ENCODE measurements around the gene PEPD. TPM values are rescaled to one million over a fixed set of nuclear protein-coding genes. Genes with fewer than 3 reads are reported as not detected.

Gene PEPD
- total and polyA plus RNA-seq, 10 of the 15 experiments (the other 5 are each of a cell fraction or from before 2014, with no cell fraction given), result 1.4 to 52.0 (median 20.2) TPM

GRCh38 chr19:33386361-33386858 is 135.2 kb downstream of the PEPD start:
- ChIA-PET SMC1A (ENCODE audit: uncharacterized antibody, unreplicated experiment) (interaction anchor here (1.0 kb wide), 1 partner anchor 9 kb away, joined by 3 read pairs; no protein-coding TSS in a partner anchor), POLR2A (no interaction called here), RAD21 (ENCODE audit: unreplicated experiment) (no interaction called here), CTCF (no interaction called here)
- 84% methylated on average over 15 of the region's 15 CpGs for WGBS (ENCODE audit: insufficient coverage, insufficient replicate concordance, low lambda C conversion rate, missing lambda C conversion rate)
- H3K27me3 ChIP-seq (replicated peaks in 1 of 2; ENCODE audit: control insufficient read depth in 2 of 2, insufficient read depth in 2 of 2, low read length in 1 of 2), result no peaks in the 10 kb centered on the region
- intact Hi-C loops (cut with micrococcal nuclease; ENCODE audit: unreplicated experiment) (no loop called here), in situ Hi-C loops (cut with MboI) (no loop called here)
- peaks cover under 1% of the 10 kb centered on the region; the same call in 1 of the 2 replicates for H3K79me2 ChIP-seq (ENCODE audit: control insufficient read depth, insufficient read depth, low read length)
- FAIRE-seq (no peak), DNase-seq (ENCODE audit: low read depth, low spot score) (no peak), ATAC-seq (no peak)
- H3K36me3 ChIP-seq (ENCODE audit: control insufficient read depth in 2 of 2, insufficient read depth in 2 of 2, low read length in 1 of 2), result peaks cover 1 to 5% of the 10 kb centered on the region in 2 experiments; a peak in 2 of 4 replicates
- no peak overlapping the region for H2AFZ ChIP-seq (ENCODE audit: control insufficient read depth, low read depth, low read length)
- H4K20me1 ChIP-seq (ENCODE audit: control insufficient read depth, insufficient read depth), result no peaks in the 10 kb centered on the region
- BruUV-seq (replicated peaks), result no TSS peak
- TF ChIP-seq MTA2 (IDR thresholded peaks at IDR 0.05; ENCODE audit: low read depth) (no peak), FOXM1 (IDR thresholded peaks at IDR 0.05; ENCODE audit: low read depth, low read length) (no peak), ZSCAN29 (IDR thresholded peaks at IDR 0.05) (no peak), RELB (IDR thresholded peaks at IDR 0.05; ENCODE audit: low read depth) (no peak), YY1 (IDR thresholded peaks at IDR 0.05; ENCODE audit: low read depth, low read length) (no peak), CEBPB (IDR thresholded peaks at IDR 0.05; ENCODE audit: borderline replicate concordance in 1 of 2, low read depth in 2 of 2, low read length in 2 of 2) (no peak), BCLAF1 (IDR thresholded peaks at IDR 0.05) (no peak), ZNF207 (IDR thresholded peaks at IDR 0.05; ENCODE audit: borderline replicate concordance) (no peak), NBN (IDR thresholded peaks at IDR 0.05) (no peak), POU2F2 (IDR thresholded peaks at IDR 0.05; ENCODE audit: borderline replicate concordance, low read depth, low read length) (no peak), TCF12 (IDR thresholded peaks at IDR 0.05; ENCODE audit: low read depth, low read length) (no peak)
- no peak overlapping the region for H3K27ac ChIP-seq (ENCODE audit: control insufficient read depth, insufficient read depth)
- H3K9me3 ChIP-seq (replicated peaks; ENCODE audit: control insufficient read depth, insufficient read depth, low read length), result no peaks in the 10 kb centered on the region
- H3K4me2 ChIP-seq (ENCODE audit: control insufficient read depth, insufficient read depth), result no peak overlapping the region
- no peak overlapping the region for H3K9ac ChIP-seq (ENCODE audit: control insufficient read depth, insufficient read depth, low read length)
- H3K4me3 ChIP-seq, result no peak overlapping the region
- H3K4me1 ChIP-seq (ENCODE audit: control insufficient read depth, insufficient read depth, low read length), result no peaks in the 10 kb centered on the region
